ENCODE data around the gene C16orf90. TPM values are rescaled to one million over a fixed set of nuclear protein-coding genes. Genes with fewer than 3 reads are reported as not detected.

Gene C16orf90
- total RNA-seq, 2 donors from 2014 or later: not detected

DNA sequence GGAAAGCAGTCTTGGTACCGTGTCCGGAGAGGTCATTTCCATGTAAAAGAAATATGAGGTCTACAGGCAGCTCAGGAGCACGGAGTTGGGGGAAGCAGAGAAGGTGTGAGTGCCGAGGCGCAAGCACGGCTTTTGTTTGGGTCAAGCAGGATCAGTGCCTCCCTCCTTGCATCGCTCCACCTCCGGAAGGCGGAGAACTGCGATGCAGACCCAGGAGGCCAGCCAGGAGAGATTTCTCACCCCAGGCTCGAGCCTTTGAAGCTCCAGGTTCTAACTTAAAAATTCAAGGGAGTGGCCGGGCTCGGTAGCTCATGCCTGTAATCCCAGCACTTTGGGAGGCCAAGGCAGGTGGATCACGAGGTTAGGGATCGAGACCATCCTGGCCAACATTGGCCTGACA, 26.8 kb downstream of the C16orf90 start:
- no peaks in the 10 kb centered on the region for H3K4me1 ChIP-seq (ENCODE audit: control insufficient read depth, insufficient read depth, low read length)
- Mint-ChIP-seq H3K4me3 (peak overlapping the region; percentile 14), H3K27me3 (ENCODE audit: insufficient read depth) (no peaks in the 10 kb centered on the region), H3K9me3 (no peaks in the 10 kb centered on the region), H3K36me3 (ENCODE audit: low read depth) (peaks cover 51% of the 10 kb centered on the region), H3K4me1 (peaks cover 25% of the 10 kb centered on the region), H3K27ac (peak overlapping the region; percentile 76)
- H3K9me3 ChIP-seq (ENCODE audit: control insufficient read depth, low read length): no peaks in the 10 kb centered on the region
- peak overlapping the region; percentile 62 for H3K4me3 ChIP-seq (ENCODE audit: low read length)
- peaks cover 41% of the 10 kb centered on the region for H3K36me3 ChIP-seq (ENCODE audit: control insufficient read depth, insufficient read depth, low read length)
- H3K27me3 ChIP-seq (ENCODE audit: control insufficient read depth, insufficient read depth, low read length, poor library complexity, severe bottlenecking): no peaks in the 10 kb centered on the region
- H3K27ac ChIP-seq (ENCODE audit: low read depth, low read length): no peak overlapping the region
- peak; percentile 83 for DNase-seq
- TF ChIP-seq, protein P1, sequence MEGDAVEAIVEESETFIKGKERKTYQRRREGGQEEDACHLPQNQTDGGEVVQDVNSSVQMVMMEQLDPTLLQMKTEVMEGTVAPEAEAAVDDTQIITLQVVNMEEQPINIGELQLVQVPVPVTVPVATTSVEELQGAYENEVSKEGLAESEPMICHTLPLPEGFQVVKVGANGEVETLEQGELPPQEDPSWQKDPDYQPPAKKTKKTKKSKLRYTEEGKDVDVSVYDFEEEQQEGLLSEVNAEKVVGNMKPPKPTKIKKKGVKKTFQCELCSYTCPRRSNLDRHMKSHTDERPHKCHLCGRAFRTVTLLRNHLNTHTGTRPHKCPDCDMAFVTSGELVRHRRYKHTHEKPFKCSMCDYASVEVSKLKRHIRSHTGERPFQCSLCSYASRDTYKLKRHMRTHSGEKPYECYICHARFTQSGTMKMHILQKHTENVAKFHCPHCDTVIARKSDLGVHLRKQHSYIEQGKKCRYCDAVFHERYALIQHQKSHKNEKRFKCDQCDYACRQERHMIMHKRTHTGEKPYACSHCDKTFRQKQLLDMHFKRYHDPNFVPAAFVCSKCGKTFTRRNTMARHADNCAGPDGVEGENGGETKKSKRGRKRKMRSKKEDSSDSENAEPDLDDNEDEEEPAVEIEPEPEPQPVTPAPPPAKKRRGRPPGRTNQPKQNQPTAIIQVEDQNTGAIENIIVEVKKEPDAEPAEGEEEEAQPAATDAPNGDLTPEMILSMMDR (conservative IDR thresholded peaks at IDR 0.05): no peak
- 46 to 58% methylated on average over 12 to 15 of the region's 15 CpGs for WGBS, 2 experiments (ENCODE audit: insufficient coverage in 1 of 2, insufficient read length in 1 of 2)
- H3K9ac ChIP-seq (ENCODE audit: extremely low read depth, low read length, poor library complexity, severe bottlenecking): no peak overlapping the region

DNA sequence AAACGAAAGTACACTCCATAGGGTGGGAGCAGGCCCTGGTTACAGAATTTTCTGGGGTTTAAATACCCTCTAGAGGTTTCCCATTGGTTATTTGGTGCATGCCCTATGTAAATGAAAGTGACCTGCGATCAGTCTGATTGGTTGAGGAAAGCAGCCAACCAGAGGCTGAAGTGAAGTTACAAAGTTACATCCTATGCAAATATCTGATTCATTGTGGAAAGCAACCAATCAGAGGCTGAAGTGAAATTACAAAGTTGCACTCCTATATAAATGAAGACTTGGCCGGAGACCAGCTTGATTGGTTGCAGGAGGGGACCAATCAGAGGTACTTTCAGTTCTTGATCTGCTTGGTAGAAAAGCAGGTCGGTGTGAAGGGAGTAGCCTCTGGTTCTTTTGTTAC, 27.4 kb downstream of the C16orf90 start:
- Histone ChIP-seq H3K4me3 (ENCODE audit: low read length) (peak overlapping the region; percentile 62), H3K27me3 (ENCODE audit: control insufficient read depth, insufficient read depth, low read length, poor library complexity, severe bottlenecking) (no peaks in the 10 kb centered on the region), H3K9ac (ENCODE audit: extremely low read depth, low read length, poor library complexity, severe bottlenecking) (no peak overlapping the region), H3K4me1 (ENCODE audit: control insufficient read depth, insufficient read depth, low read length) (no peaks in the 10 kb centered on the region), H3K36me3 (ENCODE audit: control insufficient read depth, insufficient read depth, low read length) (peaks cover 38% of the 10 kb centered on the region), H3K9me3 (ENCODE audit: control insufficient read depth, low read length) (no peaks in the 10 kb centered on the region), H3K27ac (ENCODE audit: low read depth, low read length) (no peak overlapping the region)
- H3K27me3 Mint-ChIP-seq (ENCODE audit: insufficient read depth): no peaks in the 10 kb centered on the region
- H3K36me3 Mint-ChIP-seq (ENCODE audit: low read depth): peaks cover 47% of the 10 kb centered on the region
- peak overlapping the region; percentile 76 for H3K27ac Mint-ChIP-seq
- no peak for DNase-seq
- 84 to 89% methylated on average over 3 to 4 of the region's 4 CpGs for WGBS, 2 experiments (ENCODE audit: insufficient coverage in 1 of 2, insufficient read length in 1 of 2)
- H3K4me1 Mint-ChIP-seq: peaks cover 25% of the 10 kb centered on the region
- no peaks in the 10 kb centered on the region for H3K9me3 Mint-ChIP-seq
- TF ChIP-seq, protein P1 (conservative IDR thresholded peaks at IDR 0.05): no peak
- H3K4me3 Mint-ChIP-seq: peak overlapping the region; percentile 14

DNA sequence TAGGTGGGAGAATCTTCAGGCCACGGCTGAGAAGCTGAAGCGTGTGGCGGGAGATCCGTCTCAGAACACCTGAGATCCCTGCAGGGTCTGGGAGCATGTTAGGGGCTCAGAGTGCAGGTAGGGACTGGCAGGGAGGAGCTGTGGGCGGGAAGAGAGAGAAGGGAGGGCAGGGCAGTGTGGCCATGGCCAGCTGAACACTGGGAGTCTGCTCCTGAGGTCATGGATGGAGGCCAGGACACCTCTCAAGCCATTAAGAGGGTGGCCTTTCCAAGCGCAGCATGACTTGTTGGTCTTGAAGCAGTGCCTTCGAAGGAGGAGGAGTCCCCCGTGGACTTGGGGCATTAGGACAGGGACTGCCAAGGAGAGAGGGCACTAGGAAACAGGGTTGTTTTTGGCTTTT, 28.1 kb downstream of the C16orf90 start:
- peaks cover 4% of the 10 kb centered on the region for H3K4me1 ChIP-seq (ENCODE audit: control insufficient read depth, insufficient read depth, low read length)
- peaks cover 28% of the 10 kb centered on the region for H3K4me1 Mint-ChIP-seq
- 94 to 96% methylated on average over 6 to 8 of the region's 8 CpGs for WGBS, 2 experiments (ENCODE audit: insufficient coverage in 1 of 2, insufficient read length in 1 of 2)

More for the DNA sequence above, 28.1 kb downstream of the C16orf90 start:
- Histone ChIP-seq H3K9ac (ENCODE audit: extremely low read depth, low read length, poor library complexity, severe bottlenecking) (no peak overlapping the region), H3K4me3 (ENCODE audit: low read length) (no peak overlapping the region), H3K27ac (ENCODE audit: low read depth, low read length) (no peak overlapping the region), H3K36me3 (ENCODE audit: control insufficient read depth, insufficient read depth, low read length) (peaks cover 34% of the 10 kb centered on the region), H3K27me3 (ENCODE audit: control insufficient read depth, insufficient read depth, low read length, poor library complexity, severe bottlenecking) (no peaks in the 10 kb centered on the region), H3K9me3 (ENCODE audit: control insufficient read depth, low read length) (no peaks in the 10 kb centered on the region)
- H3K27ac Mint-ChIP-seq: peak overlapping the region; percentile 17
- no peaks in the 10 kb centered on the region for H3K9me3 Mint-ChIP-seq
- TF ChIP-seq, protein P1 (conservative IDR thresholded peaks at IDR 0.05): no peak
- H3K4me3 Mint-ChIP-seq: no peak overlapping the region
- peak; percentile 38 for DNase-seq
- no peaks in the 10 kb centered on the region for H3K27me3 Mint-ChIP-seq (ENCODE audit: insufficient read depth)
- H3K36me3 Mint-ChIP-seq (ENCODE audit: low read depth): peaks cover 42% of the 10 kb centered on the region
